GM18873 (cell line): ENCODE measurements around the gene ATPAF1.
"Not testable (repeated sequence)": the region's sequence is repeated elsewhere in the genome, so short reads cannot be mapped to it uniquely, and the experiment has no call there.

Experiments
- ATAC-seq: cut with Tn5 transposase; IDR thresholded peaks from one replicate; pipeline ENCODE4 v1.9.1; 2021; ENCODE audit warnings: mild to moderate bottlenecking, moderate library complexity, moderate number of reproducible peaks; ENCODE audit not compliant: unreplicated experiment, low FRiP score

The ATPAF1 gene

DNA sequence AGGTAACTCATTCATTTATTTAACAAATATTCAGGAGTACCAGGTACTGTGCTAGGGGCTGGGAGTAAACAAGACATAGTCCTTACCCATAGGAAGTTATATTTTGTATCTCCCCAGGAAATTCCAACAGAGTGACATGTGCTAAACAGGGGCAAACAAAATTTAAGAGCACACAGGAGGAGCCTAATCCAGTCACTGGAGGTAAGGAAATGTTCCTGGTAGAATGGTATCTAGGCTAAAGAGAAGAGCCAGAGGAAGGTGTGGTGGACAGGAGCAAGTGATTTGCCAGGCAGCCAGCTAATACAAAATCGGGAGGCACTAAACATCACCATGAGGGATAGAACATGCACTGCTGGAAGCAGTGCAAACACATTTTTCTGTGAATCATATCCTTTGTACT, 13.9 kb upstream of the ATPAF1 start:
- no peak for ATAC-seq

DNA sequence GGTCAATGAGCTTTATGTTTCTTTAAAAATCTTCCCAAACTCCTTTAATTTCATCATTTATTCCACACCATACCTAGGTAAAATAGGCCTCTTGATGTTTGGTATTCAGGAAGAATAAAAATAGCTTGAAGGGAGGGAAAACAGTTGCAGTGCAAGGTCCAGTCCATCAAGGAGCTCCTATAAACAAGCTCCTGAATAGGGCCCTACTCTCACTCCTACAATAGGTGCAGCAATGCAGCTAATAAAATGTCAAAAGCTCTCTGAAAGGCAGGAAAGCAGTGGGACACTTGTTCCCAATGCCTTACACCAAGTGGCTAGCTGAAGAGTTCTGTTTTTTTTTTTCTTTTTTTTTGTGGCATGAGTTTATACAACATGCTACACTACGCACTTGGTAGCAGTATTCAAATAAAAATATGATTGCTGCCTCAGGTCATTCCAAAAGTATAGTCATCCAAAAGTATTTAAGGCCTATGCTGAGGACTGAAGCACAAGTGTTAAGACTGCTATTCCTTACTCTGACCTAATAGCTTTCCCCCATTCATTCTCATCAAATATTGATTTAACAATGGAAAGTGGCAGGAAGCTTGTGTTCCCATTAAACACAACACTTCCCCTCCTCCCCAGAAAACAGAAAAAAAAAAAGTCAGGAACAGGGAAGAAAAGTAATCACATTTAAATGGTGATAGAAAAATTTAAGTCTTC, 13.3 kb upstream of the ATPAF1 start:
- ATAC-seq = no peak

DNA sequence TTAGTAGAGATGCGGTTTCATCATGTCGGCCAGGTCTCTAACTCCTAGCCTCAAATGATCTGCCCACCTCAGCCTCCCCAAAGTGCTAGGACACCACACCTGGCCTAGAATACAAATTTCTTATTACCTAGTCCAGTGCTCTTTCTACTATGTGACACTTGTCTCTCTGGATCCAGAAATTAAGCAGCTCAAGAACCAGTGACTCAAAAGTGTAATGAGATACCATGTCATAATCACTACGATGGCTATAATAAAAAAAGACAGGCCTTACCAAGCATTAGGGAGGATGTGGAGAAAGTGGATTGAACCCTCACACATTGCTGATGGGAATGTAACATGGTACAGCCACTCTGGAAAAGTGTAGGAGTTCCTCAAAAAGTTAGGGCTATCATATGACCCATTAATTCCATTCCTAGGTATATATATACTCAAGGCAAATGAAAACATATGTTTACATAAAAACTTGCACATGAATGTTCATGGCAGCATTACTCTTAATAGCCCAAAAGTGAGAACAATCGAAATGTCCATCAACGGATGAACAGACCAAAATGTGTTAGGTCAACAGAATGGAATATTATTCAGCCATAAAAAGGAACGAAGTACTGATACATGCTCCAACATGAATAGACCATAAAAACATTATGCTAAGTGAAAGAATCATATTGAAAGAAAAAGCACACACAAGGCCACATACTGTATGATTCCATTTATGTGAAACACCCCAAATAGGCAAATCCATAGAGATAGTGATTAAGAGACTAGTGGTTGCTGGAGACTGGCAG, 11.8 kb upstream of the ATPAF1 start:
- ATAC-seq = no peak

DNA sequence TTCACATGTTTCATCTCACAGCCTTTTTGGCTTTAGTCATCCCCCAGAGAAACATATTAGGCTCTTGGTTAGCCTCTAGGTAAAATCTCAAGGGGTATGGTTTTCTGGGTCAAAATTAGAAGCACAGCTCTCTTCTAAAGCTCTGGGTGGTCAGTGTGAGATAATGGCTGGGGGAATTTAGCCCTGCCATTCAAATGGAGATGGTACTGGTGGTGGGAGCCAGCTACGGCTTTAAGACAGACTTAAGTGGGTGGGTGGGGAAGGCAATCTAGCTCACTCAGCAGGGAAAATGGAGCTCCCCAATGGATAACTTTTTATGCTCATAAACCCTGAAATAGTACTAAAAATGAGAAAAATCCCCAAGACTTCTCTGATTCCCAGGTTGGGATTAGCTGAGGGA, 9.2 kb upstream of the ATPAF1 start:
- no peak for ATAC-seq

DNA sequence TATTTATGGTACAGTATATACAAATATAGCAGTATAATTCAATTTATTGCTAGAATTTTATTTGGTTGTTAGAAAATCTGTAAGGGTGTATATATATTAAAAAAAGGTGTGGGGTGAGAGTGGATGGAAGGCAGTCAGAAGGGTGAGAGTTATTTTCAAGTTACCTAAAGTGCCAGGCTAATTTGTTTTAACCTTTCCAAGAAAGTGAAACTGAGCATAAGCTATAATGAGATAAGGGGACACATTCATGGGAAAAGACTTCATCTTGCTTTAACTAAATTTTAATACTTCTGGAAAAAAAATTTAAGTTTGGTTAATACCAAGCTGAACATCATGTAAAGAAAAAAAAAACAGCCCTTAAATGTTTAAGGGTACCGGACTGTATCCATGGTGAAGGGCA, 8.4 kb upstream of the ATPAF1 start:
- no peak for ATAC-seq

DNA sequence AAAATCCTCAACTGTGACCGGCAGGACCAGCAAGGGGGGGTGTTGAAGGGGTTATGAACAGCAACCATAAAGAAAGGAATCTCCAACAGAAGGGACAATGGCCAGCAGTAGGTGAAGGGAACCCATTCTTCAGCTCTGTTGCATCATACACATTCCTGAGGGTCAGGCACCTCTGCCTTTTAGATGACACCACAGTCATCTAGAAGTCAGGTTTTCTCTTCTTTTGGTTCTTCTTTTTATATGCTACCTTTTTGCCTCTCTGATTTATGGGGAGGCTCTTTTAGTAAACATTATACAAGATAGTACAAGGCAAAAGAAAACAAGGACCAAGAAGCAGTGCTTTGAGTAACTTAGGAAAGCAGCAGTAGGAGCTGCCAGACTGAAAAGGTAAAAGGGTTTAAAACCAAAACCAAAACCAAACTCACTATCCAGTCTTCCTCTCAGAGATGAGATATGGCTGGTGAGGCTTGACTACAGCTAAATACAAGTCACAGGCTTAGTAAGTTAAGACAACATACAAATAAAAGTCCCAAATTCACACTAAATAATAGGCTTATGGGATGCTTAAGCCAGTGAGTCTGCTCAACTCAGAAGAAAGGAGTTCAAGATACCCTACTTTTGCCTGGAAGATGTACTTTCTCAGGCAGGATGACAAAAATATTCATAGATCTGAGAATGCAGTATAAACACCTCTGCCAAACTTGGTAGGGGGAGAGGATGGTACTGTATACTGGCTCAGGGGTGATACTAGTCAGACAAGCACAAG, 7.6 kb upstream of the ATPAF1 start:
- peak; percentile 50 for ATAC-seq

DNA sequence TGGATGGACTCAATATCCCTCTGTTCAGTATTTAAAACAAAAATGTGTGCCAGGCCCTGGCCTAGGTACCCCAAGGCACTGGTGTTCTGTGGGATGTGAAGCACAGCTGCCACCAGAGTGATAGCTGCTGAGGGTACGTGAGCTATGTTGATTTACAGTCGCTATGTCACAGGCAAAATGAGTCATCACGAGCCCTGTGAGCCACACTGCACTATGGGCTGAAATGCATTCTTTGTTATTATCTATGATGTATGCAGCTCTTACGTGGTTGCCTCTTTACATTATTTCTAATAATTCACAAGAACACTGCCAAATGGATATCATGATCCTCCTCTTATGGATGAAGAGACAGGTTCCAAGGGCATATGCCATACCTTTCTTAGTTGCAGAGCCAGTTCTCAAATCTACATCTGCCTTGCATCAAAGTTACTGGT, 5.6 kb upstream of the ATPAF1 start:
- ATAC-seq = no peak

DNA sequence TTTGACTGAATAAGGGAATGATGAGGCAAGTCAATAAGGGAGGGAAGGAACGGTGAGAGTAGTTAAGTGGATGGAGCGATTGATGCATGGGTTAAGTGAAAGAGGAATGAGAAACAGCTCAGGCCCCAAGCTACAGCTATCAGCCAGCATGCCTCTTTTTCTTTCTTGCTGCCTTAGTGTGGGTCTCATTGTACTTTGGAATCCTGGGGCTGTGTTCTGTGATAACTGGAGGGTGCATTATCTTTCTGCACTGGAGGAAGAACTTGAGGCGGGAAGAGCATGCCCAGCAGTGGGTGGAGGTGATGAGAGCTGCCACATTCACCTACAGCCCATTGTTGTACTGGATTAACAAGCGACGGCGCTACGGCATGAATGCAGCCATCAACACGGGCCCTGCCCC, 4.5 kb upstream of the ATPAF1 start:
- no peak for ATAC-seq

DNA sequence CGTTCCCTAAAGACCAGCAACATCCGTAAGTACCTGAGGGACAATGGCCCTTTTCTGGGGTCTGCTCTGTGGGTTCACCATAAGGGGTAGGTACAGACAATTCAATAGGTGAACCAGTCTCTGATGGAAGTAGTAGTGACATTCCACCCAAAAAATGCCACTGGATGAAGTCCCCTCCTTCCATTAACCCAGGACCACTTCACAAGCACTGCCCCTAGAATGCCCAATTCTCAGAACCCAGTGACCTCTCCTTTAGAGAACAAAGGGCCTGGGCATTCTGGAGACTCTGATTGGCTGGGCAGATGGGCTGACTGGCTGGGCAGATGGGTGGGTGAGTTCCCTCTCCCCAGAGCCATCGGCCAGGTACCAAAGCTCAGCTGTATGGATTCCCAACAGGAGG, 3.4 kb upstream of the ATPAF1 start, which contains the start of gene TEX38:
TEX38 (plus strand) TSS at position 301 of the 400 bp plus-strand sequence; CDS start at position 382, 81 bp downstream.
- no peak for ATAC-seq

DNA sequence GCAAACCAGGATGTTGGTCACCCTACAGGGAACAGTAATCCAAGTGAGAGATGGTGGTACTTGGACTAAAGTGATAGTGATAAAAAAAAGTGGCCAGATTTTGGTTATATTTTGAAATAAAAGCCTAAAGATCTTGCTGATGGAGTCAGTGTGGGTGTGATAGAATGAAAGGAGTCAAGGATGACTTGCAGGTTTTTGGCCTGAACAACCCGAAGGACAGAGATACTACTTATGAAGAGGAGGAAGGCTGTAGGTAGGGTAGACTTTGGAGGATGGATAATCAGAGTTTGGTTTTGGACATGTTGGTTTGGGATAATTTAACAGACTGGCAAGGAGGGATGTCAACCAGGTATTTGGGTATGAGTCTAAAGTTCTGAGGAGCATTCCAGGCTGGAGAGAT, 2.0 kb upstream of the ATPAF1 start:
- no peak for ATAC-seq

DNA sequence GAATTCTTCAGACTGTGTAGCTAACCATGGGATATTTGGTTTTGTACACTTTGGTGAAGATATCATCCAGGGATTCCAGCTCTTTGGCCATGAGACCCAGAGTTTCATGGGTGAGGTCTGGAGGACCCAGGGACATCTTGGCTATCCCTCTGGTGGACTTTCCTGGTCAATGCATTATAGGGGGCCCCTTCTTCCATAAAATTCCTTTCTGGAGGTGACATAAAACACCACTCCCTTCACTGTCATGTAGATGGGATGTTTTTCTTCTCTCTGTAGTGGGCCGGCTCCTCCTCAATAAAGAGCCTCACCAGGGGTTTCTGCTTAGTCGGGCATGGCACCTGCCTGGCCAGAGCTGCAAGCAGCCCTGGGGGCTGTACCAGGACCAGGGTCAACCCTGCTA, 2.2 kb downstream of the ATPAF1 start:
- no peak for ATAC-seq

DNA sequence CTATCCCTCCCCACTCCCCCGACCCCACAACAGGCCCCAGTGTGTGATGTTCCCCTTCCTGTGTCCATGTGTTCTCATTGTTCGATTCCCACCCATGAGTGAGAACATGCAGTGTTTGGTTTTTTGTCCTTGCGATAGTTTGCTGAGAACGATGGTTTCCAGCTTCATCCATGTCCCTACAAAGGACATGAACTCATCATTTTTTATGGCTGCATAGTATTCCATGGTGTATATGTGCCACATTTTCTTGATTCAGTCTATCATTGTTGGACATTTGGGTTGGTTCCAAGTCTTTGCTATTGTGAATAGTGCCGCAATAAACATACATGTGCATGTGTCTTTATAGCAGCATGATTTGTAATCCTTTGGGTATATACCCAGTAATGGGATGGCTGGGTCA, 5.2 kb downstream of the ATPAF1 start:
- ATAC-seq = not testable (repeated sequence)

DNA sequence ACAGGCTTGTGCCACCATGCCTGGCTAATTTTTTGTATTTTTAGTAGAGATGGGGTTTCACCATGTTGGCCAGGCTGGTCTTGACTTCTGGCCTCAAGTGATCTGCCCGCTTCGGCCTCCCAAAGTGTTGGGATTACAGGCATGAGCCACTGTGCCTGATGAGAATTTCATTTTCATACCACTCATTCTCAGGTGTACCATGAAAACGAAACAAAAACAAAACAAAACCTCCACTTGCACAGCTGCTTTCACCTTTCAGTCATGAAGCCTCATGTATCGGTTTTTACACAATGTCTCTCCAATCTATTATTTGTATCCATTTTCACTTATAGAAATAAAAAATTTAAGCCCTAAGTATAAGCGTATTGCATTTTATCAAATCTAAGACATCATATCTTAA, 8.0 kb downstream of the ATPAF1 start:
- ATAC-seq = not testable (repeated sequence)

DNA sequence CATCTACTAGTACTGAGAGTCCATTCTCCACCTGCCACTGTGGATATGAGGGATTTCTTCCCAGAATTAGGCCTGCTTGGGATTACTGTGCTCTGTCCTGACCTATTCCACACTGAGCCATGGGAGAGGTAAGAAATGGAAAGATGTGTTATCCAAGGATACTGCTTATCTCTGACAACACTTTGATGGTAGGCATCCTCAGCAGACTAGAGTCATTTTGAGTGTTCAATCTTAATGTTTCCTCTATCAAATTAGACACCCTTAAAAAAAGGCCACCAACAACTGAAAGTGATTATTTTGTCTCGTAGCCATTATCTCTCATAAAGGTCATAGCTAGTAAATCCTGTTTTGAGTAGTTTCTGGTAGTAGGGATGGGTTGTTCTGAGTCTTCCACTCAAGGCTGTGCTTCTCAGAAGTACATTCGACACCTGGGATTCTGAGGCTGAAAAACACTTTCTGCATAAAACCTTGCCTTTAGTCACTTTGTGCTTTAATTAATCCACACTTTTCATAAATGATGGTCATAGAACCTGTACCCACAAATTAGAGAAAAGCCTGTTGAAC, 8.8 kb downstream of the ATPAF1 start:
- no peak for ATAC-seq

DNA sequence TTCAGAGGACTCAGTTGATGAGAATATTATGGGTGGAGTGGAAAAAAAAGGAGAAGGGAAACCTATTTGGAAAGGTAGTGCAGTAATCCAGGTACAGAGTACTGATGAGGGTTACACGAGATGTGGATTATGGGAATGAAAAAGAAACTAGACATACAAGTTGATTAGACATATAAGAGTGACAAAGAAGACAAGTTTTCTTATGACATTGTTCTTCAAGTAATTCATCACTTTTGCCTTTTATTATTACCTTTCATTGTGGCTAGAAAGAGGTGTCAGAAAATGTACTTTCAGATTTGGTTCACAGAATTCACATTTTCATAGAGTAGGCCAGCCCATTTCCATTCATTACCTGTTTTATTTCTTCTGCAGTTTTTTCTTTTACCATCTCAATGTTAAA, 10.4 kb downstream of the ATPAF1 start:
- no peak for ATAC-seq

DNA sequence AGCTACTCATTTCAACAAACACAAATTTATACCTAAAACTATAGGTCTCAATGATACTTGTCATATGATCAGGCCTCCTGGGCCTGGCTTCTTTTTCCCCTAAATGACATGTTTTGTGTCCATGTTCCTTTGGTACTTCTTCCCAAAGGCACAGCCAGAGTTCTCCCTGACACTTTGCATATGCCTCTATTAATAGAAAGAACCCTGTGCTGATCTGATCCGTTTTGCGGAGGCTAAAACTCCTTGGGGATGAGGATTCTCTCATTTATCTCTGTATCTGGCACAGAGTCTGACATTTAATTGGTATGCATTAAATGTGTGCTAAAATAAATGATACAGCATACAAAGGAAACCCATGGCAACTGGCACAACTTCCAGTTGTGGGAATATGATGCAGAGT, 11.5 kb downstream of the ATPAF1 start:
- no peak for ATAC-seq

DNA sequence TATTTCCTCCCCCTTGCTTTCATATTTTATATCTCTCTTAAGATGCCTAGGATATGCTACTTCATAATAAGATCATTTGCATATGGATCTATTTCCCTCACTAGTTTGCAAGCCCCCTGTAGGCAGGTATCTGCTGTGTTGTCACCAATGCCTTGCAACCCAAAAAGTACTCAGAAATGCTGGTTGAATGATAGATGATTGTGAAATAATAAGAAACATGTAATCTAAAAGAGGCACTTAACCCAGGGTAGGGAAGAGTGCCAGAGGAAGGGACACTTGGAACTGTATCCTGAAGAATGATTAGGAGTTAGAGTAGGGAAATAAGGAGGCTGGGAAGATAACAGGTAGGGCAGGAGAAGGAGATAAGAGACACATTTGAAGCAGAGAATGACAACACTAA, 12.3 kb downstream of the ATPAF1 start:
- no peak for ATAC-seq

DNA sequence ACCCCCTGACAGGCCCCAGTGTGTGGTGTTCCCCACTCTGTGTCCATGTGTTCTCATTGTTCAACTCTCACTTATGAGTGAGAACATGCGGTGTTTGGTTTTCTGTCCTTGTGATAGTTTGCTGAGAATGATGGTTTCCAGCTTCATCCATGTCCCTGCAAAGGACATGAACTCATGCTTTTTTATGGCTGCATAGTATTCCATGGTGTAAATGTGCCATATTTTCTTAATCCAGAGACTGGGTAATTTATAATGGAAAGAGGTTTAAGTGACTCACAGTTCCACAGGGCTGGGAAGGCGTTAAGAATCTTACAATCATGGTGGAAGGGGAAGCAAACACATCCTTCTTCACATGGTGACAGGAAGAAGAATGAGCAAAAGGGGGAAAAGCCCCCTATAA, 13.5 kb downstream of the ATPAF1 start:
- ATAC-seq = not testable (repeated sequence)

DNA sequence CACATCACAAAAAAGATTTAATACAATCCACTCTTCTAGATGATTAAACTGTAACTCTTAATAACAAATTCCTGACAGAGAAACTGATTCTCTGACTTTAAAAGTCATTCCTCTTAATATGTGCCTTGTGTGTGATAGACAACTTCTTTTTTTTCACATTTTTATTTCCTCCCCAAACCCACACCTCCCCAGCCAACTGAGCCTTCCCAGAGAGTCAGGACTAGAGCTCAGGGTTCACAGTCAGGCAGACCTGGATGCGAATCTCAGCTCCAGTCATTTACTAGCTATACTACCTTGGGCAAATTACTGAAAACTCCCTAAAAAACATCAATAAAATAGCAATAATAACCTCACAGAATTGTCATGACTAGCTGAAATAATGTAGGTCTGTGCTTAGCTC, 14.2 kb downstream of the ATPAF1 start:
- no peak for ATAC-seq

DNA sequence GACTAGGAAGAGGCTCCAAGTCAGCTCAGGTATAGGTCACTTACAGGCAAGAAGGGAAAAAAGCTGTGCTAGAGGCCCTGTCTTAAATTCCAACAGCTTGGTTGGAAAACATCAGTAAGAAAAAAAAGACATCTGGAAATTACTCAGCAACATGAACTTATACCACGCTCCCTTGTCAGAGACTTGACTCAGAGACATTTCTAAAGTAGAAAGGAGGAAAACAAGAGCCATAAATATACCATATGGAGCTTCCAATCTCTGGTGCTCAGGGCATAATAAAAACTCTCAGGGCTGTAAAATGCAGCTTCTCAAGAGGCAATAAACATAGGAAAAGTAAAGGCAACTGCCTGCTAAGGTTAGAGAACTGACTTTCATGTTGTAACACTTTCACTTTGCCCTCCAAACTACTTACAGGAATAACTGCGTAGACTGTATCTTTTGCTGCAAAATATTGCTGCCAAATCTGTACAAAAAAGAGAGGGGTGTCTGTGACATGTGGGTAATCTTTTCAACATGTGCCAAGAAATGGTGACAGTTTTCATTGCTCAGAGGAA, 14.7 kb downstream of the ATPAF1 start:
- no peak for ATAC-seq
